H1 (cell line): Measurements from ENCODE around the gene PPP1CC. TPM values are rescaled to one million over a fixed set of nuclear protein-coding genes. Genes with fewer than 3 reads are reported as not detected.

Source experiments
- CTCF ChIA-PET: fragments of 300-600 bp; sonication (Branson Sonifier 250); formaldehyde crosslinking; loops from one replicate; lab custom pipeline; 2021; ENCODE audit not compliant: partially characterized antibody; lab: Charles Lee
- POLR2A ChIA-PET: fragments of 300-600 bp; sonication (Branson Sonifier 250); formaldehyde crosslinking; loops from one replicate; lab custom pipeline; 2021; ENCODE audit warnings: inconsistent platforms; ENCODE audit not compliant: partially characterized antibody; lab: Charles Lee
- DNase-seq, 2 experiments: peaks; one replicate each; pipeline versions ENCODE4 v3.0.0 to v3.0.0-alpha.2; 2010 to 2022; ENCODE audit warnings: low spot score in 2 of 2, low read depth in 1 of 2, mixed read lengths in 1 of 2
- FAIRE-seq: peaks from 2 replicates; lab custom pipeline; 2011; peaks lifted over from hg19 to GRCh38; lab: Jason Lieb, UNC
- H2AFZ ChIP-seq: 2 replicates; pipeline ENCODE4 v1.8.1; 2012; ENCODE audit warnings: low read length, inconsistent platforms
- H2AK5ac ChIP-seq: 2 replicates; pipeline ENCODE4 v1.6.1; 2013; ENCODE audit warnings: low read depth, low read length
- H2BK120ac ChIP-seq: replicated peaks from 2 replicates; pipeline ENCODE3; 2013; ENCODE audit warnings: low read depth, low read length, inconsistent platforms
- H2BK12ac ChIP-seq: 2 replicates; pipeline ENCODE4 v1.6.1; 2013; ENCODE audit warnings: low read depth, low read length
- H2BK15ac ChIP-seq: 2 replicates; pipeline ENCODE4 v1.6.1; 2013; ENCODE audit warnings: low read length
- H2BK20ac ChIP-seq: 2 replicates; pipeline ENCODE4 v1.6.1; 2013; ENCODE audit warnings: low read length
- H2BK5ac ChIP-seq: 2 replicates; pipeline ENCODE4 v1.6.1; 2013; ENCODE audit warnings: low read depth, low read length
- H3K14ac ChIP-seq: 2 replicates; pipeline ENCODE4 v1.6.1; 2013; ENCODE audit warnings: inconsistent platforms; ENCODE audit not compliant: insufficient read length
- H3K18ac ChIP-seq: 2 replicates; pipeline ENCODE4 v1.6.1; 2013; ENCODE audit warnings: low read length; ENCODE audit errors: extremely low read depth
- H3K23ac ChIP-seq: 2 replicates; pipeline ENCODE4 v1.6.1; 2013; ENCODE audit warnings: inconsistent platforms; ENCODE audit not compliant: insufficient read length
- H3K23me2 ChIP-seq: 2 replicates; pipeline ENCODE4 v1.6.1; 2013; ENCODE audit warnings: low read depth, low read length
- H3K27ac ChIP-seq: 2 replicates; pipeline ENCODE4 v1.6.1; 2011; ENCODE audit warnings: low read depth, low read length, inconsistent platforms
- H3K27me3 ChIP-seq, 4 experiments: replicated peaks in 1 of 4; 1 replicate in 1 of 4; 2 replicates in 3 of 4; pipeline versions ENCODE4 v1.6.1 to v1.8.1; 2011 to 2013; ENCODE audit warnings: low read length in 3 of 4, mild to moderate bottlenecking in 3 of 4, inconsistent platforms in 2 of 4, mixed read lengths in 2 of 4, moderate library complexity in 1 of 4; ENCODE audit not compliant: control insufficient read depth in 3 of 4, insufficient read depth in 3 of 4; ENCODE audit errors: extremely low read depth in 1 of 4
- H3K36me3 ChIP-seq, 4 experiments: 2 replicates each; pipeline versions ENCODE4 v1.6.1 to v1.8.1; 2011 to 2013; ENCODE audit warnings: mild to moderate bottlenecking in 4 of 4, low read length in 3 of 4, moderate library complexity in 2 of 4, control low read depth in 1 of 4, inconsistent platforms in 1 of 4; ENCODE audit not compliant: insufficient read depth in 4 of 4, control insufficient read depth in 2 of 4
- H3K4ac ChIP-seq: replicated peaks from 2 replicates; pipeline ENCODE3; 2013; ENCODE audit warnings: low read length, low read depth, mixed read lengths, inconsistent platforms; ENCODE audit not compliant: insufficient read length
- H3K4me1 ChIP-seq, 4 experiments: replicated peaks in 1 of 4; 1 replicate in 1 of 4; 2 replicates in 3 of 4; pipeline versions ENCODE4 v1.6.1 to v1.8.1; 2011 to 2013; ENCODE audit warnings: low read length in 3 of 4, inconsistent platforms in 2 of 4, mixed read lengths in 1 of 4; ENCODE audit not compliant: insufficient read depth in 4 of 4, control insufficient read depth in 3 of 4
- H3K4me2 ChIP-seq, 2 experiments: 2 replicates each; pipeline versions ENCODE4 v1.6.1 to v1.8.1; 2011 to 2013; ENCODE audit warnings: low read depth in 2 of 2, low read length in 2 of 2, control low read depth in 1 of 2, inconsistent platforms in 1 of 2, mild to moderate bottlenecking in 1 of 2; ENCODE audit not compliant: insufficient read depth in 1 of 2
- H3K4me3 ChIP-seq, 4 experiments: fragments of 200-600, 300-600 bp in 1 of 4; sonication (generic), shearing (Covaris generic), sonication (Bioruptor Twin) in 1 of 4; 2 replicates each; pipeline versions ENCODE4 v1.5.1 to v1.8.1; 2011 to 2016; ENCODE audit warnings: low read length in 4 of 4, low read depth in 3 of 4, control low read depth in 2 of 4, inconsistent platforms in 2 of 4, mild to moderate bottlenecking in 2 of 4, mixed read lengths in 1 of 4, moderate library complexity in 1 of 4; ENCODE audit not compliant: insufficient read depth in 2 of 4; ENCODE audit errors: extremely low read depth in 1 of 4
- H3K56ac ChIP-seq: replicated peaks from 2 replicates; pipeline ENCODE3; 2013; ENCODE audit warnings: low read depth, mild to moderate bottlenecking, mixed read lengths, low read length, inconsistent platforms; ENCODE audit not compliant: insufficient read length
- H3K79me1 ChIP-seq: 2 replicates; pipeline ENCODE4 v1.6.1; 2013; ENCODE audit warnings: low read depth, low read length, control low read depth
- H3K79me2 ChIP-seq, 2 experiments: 2 replicates each; pipeline versions ENCODE4 v1.6.1 to v1.8.1; 2012 to 2013; ENCODE audit warnings: low read length in 2 of 2, mild to moderate bottlenecking in 2 of 2, inconsistent platforms in 1 of 2; ENCODE audit not compliant: insufficient read depth in 2 of 2, control insufficient read depth in 1 of 2
- H3K9ac ChIP-seq, 4 experiments: replicated peaks in 1 of 4; 1 replicate in 1 of 4; 2 replicates in 3 of 4; pipeline versions ENCODE4 v1.6.1 to v1.8.1; 2011 to 2013; ENCODE audit warnings: low read depth in 3 of 4, low read length in 3 of 4, control low read depth in 2 of 4, mild to moderate bottlenecking in 2 of 4, moderate library complexity in 2 of 4, inconsistent platforms in 1 of 4; ENCODE audit errors: extremely low read depth in 1 of 4
- H3K9me3 ChIP-seq, 2 experiments: 2 replicates each; pipeline versions ENCODE4 v1.6.1 to v1.8.1; 2012 to 2013; ENCODE audit warnings: mild to moderate bottlenecking in 2 of 2, moderate library complexity in 2 of 2, control low read depth in 1 of 2, inconsistent platforms in 1 of 2, low read depth in 1 of 2, low read length in 1 of 2, mixed read lengths in 1 of 2; ENCODE audit not compliant: insufficient read depth in 2 of 2
- H4K20me1 ChIP-seq, 2 experiments: replicated peaks in 1 of 2; 2 replicates each; pipeline versions ENCODE3 to v1.8.1; 2011 to 2013; ENCODE audit warnings: inconsistent platforms in 2 of 2, low read length in 2 of 2, mild to moderate bottlenecking in 1 of 2; ENCODE audit not compliant: insufficient read depth in 2 of 2, control insufficient read depth in 1 of 2
- H4K5ac ChIP-seq: 2 replicates; pipeline ENCODE4 v1.6.1; 2013; ENCODE audit warnings: low read length, low read depth, mixed read lengths, inconsistent platforms; ENCODE audit not compliant: insufficient read length
- H4K8ac ChIP-seq: 2 replicates; pipeline ENCODE4 v1.8.0; 2013; ENCODE audit warnings: mild to moderate bottlenecking, moderate library complexity, low read length, inconsistent platforms; ENCODE audit not compliant: insufficient read depth; ENCODE audit errors: extremely low read depth
- H4K91ac ChIP-seq: replicated peaks from 2 replicates; pipeline ENCODE3; 2013; ENCODE audit warnings: low read length, mixed read lengths, inconsistent platforms; ENCODE audit not compliant: insufficient read length
- CBX5 ChIP-seq: fragments of 300-800, 300-1000 bp; sonication (generic); IDR thresholded peaks from 2 replicates; pipeline ENCODE4 v1.7.1; 2016; ENCODE audit warnings: antibody characterized with exemption, low read length, low read depth
- RBBP5 ChIP-seq: IDR thresholded peaks from 2 replicates; pipeline ENCODE4 v1.7.1; 2012; ENCODE audit warnings: low read depth, mild to moderate bottlenecking, inconsistent platforms, low read length, moderate library complexity, borderline replicate concordance
- RFX5 ChIP-seq: IDR thresholded peaks from 2 replicates; pipeline ENCODE4 v1.6.1; 2011; ENCODE audit warnings: low read depth, low read length, improper control_type of control experiment, borderline replicate concordance
- SAP30 ChIP-seq: fragments of 300-600 bp; sonication (generic); IDR thresholded peaks from 2 replicates; pipeline ENCODE4 v1.7.1; 2012; ENCODE audit warnings: low read length, moderate library complexity, mild to moderate bottlenecking, inconsistent platforms; ENCODE audit not compliant: insufficient read depth, insufficient replicate concordance
- SP2 ChIP-seq: IDR thresholded peaks from 2 replicates; pipeline ENCODE4 v1.6.1; 2012; ENCODE audit warnings: mild to moderate bottlenecking, low read length, inconsistent platforms
- TAF7 ChIP-seq: optimal IDR thresholded peaks from 2 replicates; pipeline ENCODE3; 2011; ENCODE audit warnings: low read depth, mild to moderate bottlenecking, inconsistent platforms, low read length, moderate library complexity, borderline replicate concordance
- WGBS, 2 experiments: shearing (Covaris generic) in 1 of 2; methylation state at CpG; one replicate each; pipeline versions ENCODE4 v1.1.6 to v1.1.7; 2013 to 2015; ENCODE audit warnings: low lambda C conversion rate in 2 of 2, mixed read lengths in 2 of 2, inconsistent platforms in 1 of 2, low coverage in 1 of 2, missing lambda C conversion rate in 1 of 2; ENCODE audit not compliant: insufficient replicate concordance in 2 of 2, insufficient coverage in 1 of 2, insufficient read length in 1 of 2; ENCODE audit errors: extremely low coverage in 1 of 2, missing lambda C conversion rate in 1 of 2; 5-methylcytosine and 5-hydroxymethylcytosine counted together
- polyA plus RNA-seq, 7 experiments: library from polyadenylated mRNA; depleted of rRNA in 3 of 7; stranded (reverse) in 5 of 7; unstranded in 2 of 7; fragments of >200 nt in 5 of 7; fragments of 200-250 nt in 2 of 7; gene quantifications; 1 replicate in 5 of 7; 2 replicates in 1 of 7; 4 replicates in 1 of 7; pipeline versions ENCODE4 v1.2.1 to v1.2.3, GENCODE V29; 2011 to 2013; ENCODE audit warnings: missing spikeins in 2 of 7, mixed read lengths in 2 of 7
- total RNA-seq: library from RNA; stranded (reverse); fragmentation: NEBNext Ultra II Directional; extraction: Animal tissue kit (Norgen Biotek cat#: 25700); gene quantifications from 2 replicates; pipeline ENCODE4 v1.2.1, GENCODE V29; 2021
- TF ChIP-seq, protein P1 (sequence below): IDR thresholded peaks from 2 replicates; pipeline ENCODE4 v1.6.1; 2011; ENCODE audit warnings: low read depth, mild to moderate bottlenecking, low read length; ENCODE audit not compliant: insufficient read depth
- TF ChIP-seq, protein P2 (sequence below), 3 experiments: IDR thresholded peaks; 1 replicate in 2 of 3; 2 replicates in 1 of 3; pipeline versions ENCODE4 v1.5.1 to v1.6.1; 2011; ENCODE audit warnings: low read length in 3 of 3, mild to moderate bottlenecking in 3 of 3, inconsistent platforms in 2 of 3, low read depth in 1 of 3, moderate library complexity in 1 of 3; ENCODE audit not compliant: insufficient read depth in 1 of 3; ENCODE audit errors: control extremely low read depth in 1 of 3

PPP1CC gene
- total and polyA plus RNA-seq, 2 of the 8 experiments (the other 6 are each of a cell fraction or from before 2014, with no cell fraction given) = 193 to 350 TPM

DNA sequence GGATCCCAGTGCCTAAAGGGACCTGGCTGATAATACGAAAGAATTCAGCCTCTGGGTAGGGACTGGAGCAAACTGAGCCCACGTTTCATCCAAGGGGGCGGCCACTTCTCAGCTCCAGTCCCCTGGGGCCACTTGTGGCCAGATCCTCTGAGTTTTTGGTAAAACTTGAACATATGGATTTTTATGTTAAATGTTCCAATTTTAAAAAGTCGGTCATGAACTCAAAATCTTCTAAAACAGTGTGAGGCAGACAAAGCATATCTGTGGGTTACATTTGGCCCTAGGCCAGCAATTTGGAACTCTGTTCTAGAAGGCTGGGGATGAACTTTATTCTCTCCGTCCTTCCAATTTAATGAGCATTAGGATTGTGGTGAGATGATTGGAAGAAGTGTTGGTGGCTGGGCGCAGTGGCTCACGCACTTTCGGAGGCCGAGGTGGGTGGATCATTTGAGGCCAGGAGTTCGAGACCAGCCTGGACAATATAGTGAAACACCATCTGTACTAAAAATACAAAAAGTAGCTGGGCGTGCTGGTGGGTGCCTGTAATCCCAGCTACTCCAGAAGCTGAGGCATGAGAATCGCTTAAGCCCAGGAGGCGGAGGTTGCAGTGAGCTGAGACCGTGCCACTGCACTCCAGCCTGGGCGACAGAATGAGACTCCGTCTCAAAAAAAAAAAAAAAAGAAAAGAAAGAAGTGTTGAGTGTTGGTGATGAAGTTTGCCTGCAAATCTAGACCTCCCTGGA is 3.0 kb upstream of the PPP1CC start:
- Histone ChIP-seq H4K8ac (no peak overlapping the region), H2BK12ac (no peak overlapping the region), H3K56ac (no peak overlapping the region), H3K23me2 (peaks cover 15% of the 10 kb centered on the region), H3K9ac (no peak overlapping the region), H3K79me2 (peaks cover 17 to 26% of the 10 kb centered on the region in 2 experiments), H2AFZ (no peak overlapping the region), H4K91ac (no peak overlapping the region), H2AK5ac (no peak overlapping the region), H2BK120ac (no peak overlapping the region), H3K14ac (no peak overlapping the region), H3K4me2 (no peak overlapping the region), H3K4me3 (no peak overlapping the region), H3K4ac (no peak overlapping the region), H3K27me3 (no peaks in the 10 kb centered on the region), H3K79me1 (no peaks in the 10 kb centered on the region), H2BK5ac (no peak overlapping the region), H3K36me3 (no peaks in the 10 kb centered on the region; a peak in 1 of 8 replicates), H3K18ac (no peak overlapping the region), H3K27ac (no peak overlapping the region), H2BK15ac (no peak overlapping the region), H4K20me1 (peaks cover 9% of the 10 kb centered on the region in 2 experiments), H3K23ac (no peak overlapping the region), H3K4me1 (peaks cover 2 to 5% (median 5%) of the 10 kb centered on the region in 4 experiments; a peak in 5 of 7 replicates), H2BK20ac (no peak overlapping the region), H3K9me3 (no peaks in the 10 kb centered on the region), H4K5ac (no peak overlapping the region)
- no peak for DNase-seq
- ChIA-PET CTCF (interaction anchor here (0.9 to 1.5 kb wide), 3 partner anchors 13 to 81 kb away, joined by 3 to 5 read pairs (median 3); no protein-coding TSS in a partner anchor), POLR2A (interaction anchor here (0.7 to 1.3 kb wide), 3 partner anchors 12 to 56 kb away, joined by 3 to 4 read pairs (median 3); partner anchors contain the start of gene HVCN1)
- WGBS, 2 experiments = 86% methylated on average over 14 of the region's 16 CpGs; no CpG with 5 or more reads in 1 of the 2 experiments
- FAIRE-seq = no peak
- TF ChIP-seq CBX5 (no peak), SAP30 (no peak), RFX5 (no peak), RBBP5 (no peak), TAF7 (no peak), SP2 (no peak)
- TF ChIP-seq, protein P1, sequence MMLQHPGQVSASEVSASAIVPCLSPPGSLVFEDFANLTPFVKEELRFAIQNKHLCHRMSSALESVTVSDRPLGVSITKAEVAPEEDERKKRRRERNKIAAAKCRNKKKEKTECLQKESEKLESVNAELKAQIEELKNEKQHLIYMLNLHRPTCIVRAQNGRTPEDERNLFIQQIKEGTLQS = no peak
- TF ChIP-seq, protein P2, sequence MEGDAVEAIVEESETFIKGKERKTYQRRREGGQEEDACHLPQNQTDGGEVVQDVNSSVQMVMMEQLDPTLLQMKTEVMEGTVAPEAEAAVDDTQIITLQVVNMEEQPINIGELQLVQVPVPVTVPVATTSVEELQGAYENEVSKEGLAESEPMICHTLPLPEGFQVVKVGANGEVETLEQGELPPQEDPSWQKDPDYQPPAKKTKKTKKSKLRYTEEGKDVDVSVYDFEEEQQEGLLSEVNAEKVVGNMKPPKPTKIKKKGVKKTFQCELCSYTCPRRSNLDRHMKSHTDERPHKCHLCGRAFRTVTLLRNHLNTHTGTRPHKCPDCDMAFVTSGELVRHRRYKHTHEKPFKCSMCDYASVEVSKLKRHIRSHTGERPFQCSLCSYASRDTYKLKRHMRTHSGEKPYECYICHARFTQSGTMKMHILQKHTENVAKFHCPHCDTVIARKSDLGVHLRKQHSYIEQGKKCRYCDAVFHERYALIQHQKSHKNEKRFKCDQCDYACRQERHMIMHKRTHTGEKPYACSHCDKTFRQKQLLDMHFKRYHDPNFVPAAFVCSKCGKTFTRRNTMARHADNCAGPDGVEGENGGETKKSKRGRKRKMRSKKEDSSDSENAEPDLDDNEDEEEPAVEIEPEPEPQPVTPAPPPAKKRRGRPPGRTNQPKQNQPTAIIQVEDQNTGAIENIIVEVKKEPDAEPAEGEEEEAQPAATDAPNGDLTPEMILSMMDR (IDR thresholded peaks at IDR 0.05; ENCODE audit: control extremely low read depth in 1 of 3, insufficient read depth in 1 of 3, low read depth in 1 of 3, low read length in 3 of 3) = no peak
